BE2C (cell line): ENCODE results near the gene JAKMIP1.

Experiments
- DNase-seq: peaks from one replicate; pipeline ENCODE4 v3.0.0-alpha.2; 2020
- H3K27me3 ChIP-seq: fragments of 250-450 bp; sonication (Bioruptor Pico); 2 replicates; pipeline ENCODE4 v1.5.1; 2020; ENCODE audit warnings: mild to moderate bottlenecking
- H3K36me3 ChIP-seq: fragments of 250-450 bp; sonication (Bioruptor Pico); 2 replicates; pipeline ENCODE4 v1.5.1; 2020; ENCODE audit warnings: mild to moderate bottlenecking
- H3K4me1 ChIP-seq: fragments of 250-450 bp; sonication (Bioruptor Pico); 2 replicates; pipeline ENCODE4 v1.5.1; 2020
- H3K4me3 ChIP-seq: 2 replicates; pipeline ENCODE4 v1.5.1; 2011; ENCODE audit warnings: low read depth, low read length
- H3K9me3 ChIP-seq: fragments of 250-450 bp; sonication (Bioruptor Pico); 2 replicates; pipeline ENCODE4 v1.5.1; 2020
- CTCF ChIP-seq: IDR thresholded peaks from 2 replicates; pipeline ENCODE4 v1.5.1; 2012; ENCODE audit warnings: mild to moderate bottlenecking, low read depth, low read length

JAKMIP1 gene

DNA sequence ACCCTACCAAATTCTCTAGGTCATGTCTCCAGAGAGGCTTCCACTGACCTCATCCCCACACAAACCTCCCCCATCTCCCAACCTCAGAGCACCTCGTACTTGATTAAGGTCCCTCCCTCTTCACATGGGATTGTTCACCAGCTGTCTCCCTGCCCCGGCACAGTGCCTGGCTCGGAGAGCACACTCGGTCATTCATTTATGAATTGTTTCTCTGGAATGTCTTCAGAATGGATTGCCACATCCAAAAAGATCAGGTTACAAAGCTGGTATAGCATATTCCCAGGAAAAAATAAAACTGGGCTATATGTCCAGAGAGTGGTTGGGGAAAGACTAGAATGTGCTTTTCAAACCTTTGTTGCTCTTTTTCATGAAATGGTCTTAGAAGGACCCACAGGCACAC lies 21.6 kb downstream of the JAKMIP1 start:
- Histone ChIP-seq H3K4me1 (peaks cover 15% of the 10 kb centered on the region), H3K4me3 (no peak overlapping the region), H3K27me3 (no peaks in the 10 kb centered on the region), H3K36me3 (peaks cover 7% of the 10 kb centered on the region; the same call in 1 of the 2 replicates), H3K9me3 (peaks cover 3% of the 10 kb centered on the region; the same call in 1 of the 2 replicates)
- no peak for TF ChIP-seq CTCF
- no peak for DNase-seq

DNA sequence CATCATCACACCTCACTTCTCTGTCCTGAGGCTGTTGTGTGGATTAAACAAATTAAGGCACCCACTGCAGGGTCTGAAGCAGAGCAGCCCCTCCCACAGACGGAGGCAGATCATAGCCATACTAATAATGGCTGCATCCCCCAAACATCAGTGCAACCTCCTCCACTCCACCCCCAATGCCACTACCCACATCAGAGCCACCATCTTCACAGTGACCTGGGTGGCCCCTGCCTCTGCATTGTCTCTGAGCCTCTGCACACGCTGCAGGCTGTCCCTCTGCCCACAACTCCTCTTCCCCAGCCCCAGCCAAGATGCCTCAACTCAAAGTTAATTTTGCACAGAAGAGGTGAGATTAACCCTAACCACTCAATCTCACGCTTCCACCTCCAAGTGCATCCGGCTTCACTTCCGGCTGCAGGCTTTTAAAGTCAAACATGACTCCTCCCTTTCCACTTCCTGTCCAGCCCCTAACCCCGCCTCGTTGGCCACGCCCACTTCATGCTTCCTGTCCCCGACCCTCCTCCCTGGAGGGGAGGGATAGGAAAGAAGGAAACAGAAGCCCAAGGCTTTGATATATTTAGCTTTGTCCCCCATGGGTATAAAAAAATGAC lies 22.7 kb downstream of the JAKMIP1 start:
- Histone ChIP-seq H3K36me3 (peaks cover 7% of the 10 kb centered on the region; the same call in 1 of the 2 replicates), H3K27me3 (no peaks in the 10 kb centered on the region), H3K4me3 (no peak overlapping the region), H3K9me3 (peaks cover 3% of the 10 kb centered on the region; the same call in 1 of the 2 replicates), H3K4me1 (peaks cover 24% of the 10 kb centered on the region)
- TF ChIP-seq CTCF: no peak
- DNase-seq: peak; percentile 66

GRCh38 chr4:6175426-6175825 lies 24.9 kb downstream of the JAKMIP1 start:
- H3K36me3 ChIP-seq: peaks cover 4% of the 10 kb centered on the region; the same call in 1 of the 2 replicates
- TF ChIP-seq CTCF: no peak
- peaks cover 1% of the 10 kb centered on the region; the same call in 1 of the 2 replicates for H3K9me3 ChIP-seq

DNA sequence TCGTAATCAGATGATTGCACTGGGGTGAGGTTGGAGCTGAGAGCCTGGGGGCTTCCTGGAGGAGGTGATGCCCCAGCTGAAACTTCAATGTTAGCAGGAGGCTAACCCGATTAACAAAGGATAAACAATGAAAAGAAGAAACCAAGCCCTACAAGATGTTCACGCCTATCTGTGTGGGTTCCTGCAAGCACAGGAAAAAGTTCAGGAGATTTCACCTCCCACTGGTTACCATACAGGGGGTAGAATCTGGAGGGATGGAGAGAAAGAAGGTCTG lies 27.5 kb downstream of the JAKMIP1 start:
- TF ChIP-seq CTCF: no peak
- no peaks in the 10 kb centered on the region for H3K27me3 ChIP-seq

More at GRCh38 chr4:6175426-6175825, 24.9 kb downstream of the JAKMIP1 start:
- peak; percentile 58 for DNase-seq
- Histone ChIP-seq H3K4me3 (no peak overlapping the region), H3K27me3 (no peaks in the 10 kb centered on the region), H3K4me1 (peaks cover 36% of the 10 kb centered on the region)

DNA sequence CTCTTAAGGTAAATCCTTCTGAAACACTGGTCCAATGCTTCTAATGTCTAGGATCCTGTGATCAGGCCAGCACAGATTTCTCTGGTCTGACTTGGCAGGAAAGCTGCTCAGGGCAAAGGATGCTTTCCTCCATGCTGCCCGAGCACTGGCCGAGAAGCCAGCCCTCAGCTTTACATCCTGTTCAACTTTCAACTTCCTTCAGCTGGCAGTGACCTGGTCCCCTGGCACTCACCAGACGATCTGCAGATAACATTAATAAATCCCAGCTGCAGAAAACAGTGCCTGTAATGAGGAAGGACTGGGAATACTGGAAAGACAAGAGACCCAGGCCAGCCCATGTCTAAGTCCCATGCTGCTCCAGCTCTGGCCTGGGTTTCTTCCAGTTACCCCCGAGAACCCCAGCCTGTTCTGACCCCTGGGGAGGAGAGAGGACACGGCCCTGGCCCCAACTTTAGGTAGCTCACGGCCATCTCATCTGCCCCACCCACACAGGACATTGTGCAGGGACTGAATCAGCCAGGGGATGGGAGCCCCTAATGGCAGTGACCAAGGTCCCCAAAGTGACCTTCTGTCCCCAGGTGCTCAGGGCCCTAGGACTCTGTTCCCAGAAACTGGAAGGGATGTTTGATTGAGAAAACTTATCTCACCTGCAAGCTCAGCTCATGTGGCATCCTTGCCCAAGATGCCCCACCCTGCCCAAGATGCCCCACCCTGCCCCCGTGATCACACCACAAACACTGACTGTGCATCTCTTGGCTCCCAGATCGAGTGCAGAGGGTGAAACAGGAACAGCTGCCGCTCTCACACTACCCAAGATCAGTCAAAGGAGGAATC lies 28.0 kb downstream of the JAKMIP1 start:
- Histone ChIP-seq H3K27me3 (no peaks in the 10 kb centered on the region), H3K36me3 (peaks cover 4% of the 10 kb centered on the region; the same call in 1 of the 2 replicates), H3K4me3 (peak overlapping the region; percentile 22), H3K4me1 (peaks cover 29% of the 10 kb centered on the region), H3K9me3 (no peaks in the 10 kb centered on the region)
- peak; percentile 77 for DNase-seq
- no peak for TF ChIP-seq CTCF

More for the DNA sequence above, 27.5 kb downstream of the JAKMIP1 start:
- Histone ChIP-seq H3K4me3 (no peak overlapping the region), H3K4me1 (peaks cover 32% of the 10 kb centered on the region), H3K9me3 (no peaks in the 10 kb centered on the region), H3K36me3 (peaks cover 4% of the 10 kb centered on the region; the same call in 1 of the 2 replicates)
- DNase-seq: no peak

DNA sequence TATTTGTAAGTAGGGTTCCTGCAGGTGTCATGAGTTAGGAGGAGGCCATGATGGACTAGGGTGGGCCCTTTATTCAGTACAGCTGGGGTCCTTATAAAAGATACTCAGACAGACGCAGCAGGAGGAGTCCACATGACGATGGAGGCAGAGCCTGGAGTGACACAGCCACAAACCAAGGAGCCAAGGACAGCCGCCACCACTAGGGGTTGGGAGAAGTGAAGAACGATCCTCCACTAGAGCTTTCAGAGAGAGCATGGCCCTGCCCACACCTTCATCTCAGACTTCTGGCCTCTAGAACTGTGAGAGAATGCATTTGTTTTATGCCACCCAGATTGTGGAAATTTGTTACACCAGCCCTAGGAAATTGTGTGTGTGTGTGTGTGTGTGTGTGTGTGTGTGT lies 31.1 kb downstream of the JAKMIP1 start:
- Histone ChIP-seq H3K27me3 (no peaks in the 10 kb centered on the region), H3K36me3 (peaks cover 4% of the 10 kb centered on the region; the same call in 1 of the 2 replicates), H3K4me1 (peaks cover 22% of the 10 kb centered on the region), H3K4me3 (no peak overlapping the region), H3K9me3 (no peaks in the 10 kb centered on the region)
- peak; percentile 25; the same call in 1 of the 2 replicates for TF ChIP-seq CTCF
- DNase-seq: no peak
